ENCODE results near the gene MAPRE2. TPM values are rescaled to one million over a fixed set of nuclear protein-coding genes. Genes with fewer than 3 reads are reported as not detected.

The MAPRE2 gene
- total and polyA plus RNA-seq, 2 of the 13 experiments (the other 11 are each of a cell fraction or from before 2014, with no cell fraction given), result 34.5 to 67.9 TPM

DNA sequence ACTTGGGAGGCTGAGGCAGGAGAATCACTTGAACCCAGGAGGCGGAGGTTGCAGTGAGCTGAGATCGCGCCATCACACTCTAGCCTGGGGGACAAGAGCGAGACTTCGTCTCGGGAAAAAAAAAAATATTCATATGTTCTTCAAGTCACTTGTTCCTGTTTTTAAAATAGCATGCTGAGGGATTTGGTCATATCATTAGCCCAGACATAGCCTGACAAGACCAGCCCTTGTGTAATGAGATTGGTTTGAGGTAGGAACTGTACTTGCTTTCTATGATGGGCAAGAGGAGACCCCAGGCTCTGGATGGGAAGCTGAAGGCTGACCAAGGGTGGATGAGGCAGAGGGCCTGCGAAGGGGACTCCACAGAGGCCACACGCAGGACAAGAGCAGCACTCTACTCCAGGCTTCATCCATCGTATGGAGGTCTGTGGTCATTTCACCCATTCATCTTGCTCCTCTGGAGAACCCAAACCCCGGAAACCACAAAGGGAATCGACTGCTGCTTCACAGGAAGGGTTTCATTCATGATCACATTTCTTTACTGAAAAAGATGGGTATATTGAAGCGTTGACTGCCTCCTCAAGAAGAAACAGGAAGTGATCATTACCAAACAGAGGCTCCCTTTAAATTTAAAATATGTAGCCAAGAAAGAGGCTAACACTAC lies 112.5 kb downstream of the MAPRE2 start:
- ATAC-seq, result no peak
- no TSS peak for BruUV-seq (replicated peaks)
- H3K4me3 ChIP-seq (replicated peaks in 1 of 3; ENCODE audit: insufficient read depth in 1 of 3, low read depth in 2 of 3, low read length in 3 of 3), result no peak overlapping the region
- no peaks in the 10 kb centered on the region for H3K36me3 ChIP-seq (replicated peaks in 1 of 2; ENCODE audit: control insufficient read depth in 1 of 2, insufficient read depth in 2 of 2, low read length in 2 of 2)
- WGBS (ENCODE audit: low lambda C conversion rate), result 88% methylated on average over 12 of the region's 12 CpGs
- no peaks in the 10 kb centered on the region for H3K27me3 ChIP-seq (ENCODE audit: control insufficient read depth in 1 of 2, insufficient read depth in 2 of 2, low read length in 2 of 2)
- DNase-seq (ENCODE audit: low spot score), result no peak
- peaks cover 30% of the 10 kb centered on the region for H3K4me1 ChIP-seq (ENCODE audit: insufficient read depth, low read length)
- ChIA-PET POLR2A (no interaction called here), CTCF (ENCODE audit: low intra/inter-chr PET ratio, low total read pairs) (no interaction called here)
- H2AFZ ChIP-seq (ENCODE audit: low read length), result no peak overlapping the region
- intact Hi-C loops (cut with micrococcal nuclease; ENCODE audit: unreplicated experiment), result no loop called here
- H3K79me2 ChIP-seq (ENCODE audit: insufficient read depth, low read length), result no peaks in the 10 kb centered on the region
- in situ Hi-C loops (cut with HindIII; ENCODE audit: extremely low pct_ligation_motif_present, low pct_unique_long_range_greater_than_20kb), result no loop called here
- no peak for FAIRE-seq
- no peak overlapping the region for H3K4me2 ChIP-seq (ENCODE audit: low read depth, low read length)
- no peak overlapping the region for H3K9ac ChIP-seq (ENCODE audit: insufficient read depth, low read depth, low read length)
- H3K9me3 ChIP-seq (ENCODE audit: low read length), result no peaks in the 10 kb centered on the region
- no peak overlapping the region for H3K27ac ChIP-seq (ENCODE audit: extremely low read length, insufficient read depth, low read length)
- H4K20me1 ChIP-seq (ENCODE audit: insufficient read depth, low read length), result no peaks in the 10 kb centered on the region
- TF ChIP-seq, protein P1, sequence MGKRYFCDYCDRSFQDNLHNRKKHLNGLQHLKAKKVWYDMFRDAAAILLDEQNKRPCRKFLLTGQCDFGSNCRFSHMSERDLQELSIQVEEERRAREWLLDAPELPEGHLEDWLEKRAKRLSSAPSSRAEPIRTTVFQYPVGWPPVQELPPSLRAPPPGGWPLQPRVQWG (CRISPR knock-in tag; IDR thresholded peaks at IDR 0.05; ENCODE audit: borderline replicate concordance, low read depth), result no peak
- no peak for TF ChIP-seq PHF8 (CRISPR knock-in tag; IDR thresholded peaks at IDR 0.05)
- TF ChIP-seq ZNF556 (CRISPR knock-in tag; IDR thresholded peaks at IDR 0.05; ENCODE audit: borderline replicate concordance), result no peak
- TF ChIP-seq ZNF24 (IDR thresholded peaks at IDR 0.05), result no peak
- TF ChIP-seq KLF15 (CRISPR knock-in tag; IDR thresholded peaks at IDR 0.05; ENCODE audit: borderline replicate concordance), result no peak
- no peak for TF ChIP-seq RAD51 (IDR thresholded peaks at IDR 0.05; ENCODE audit: borderline replicate concordance)
- no peak for TF ChIP-seq ZNF598 (CRISPR knock-in tag; IDR thresholded peaks at IDR 0.05; ENCODE audit: borderline replicate concordance)
- no peak for TF ChIP-seq ZNF724P (CRISPR knock-in tag; IDR thresholded peaks at IDR 0.05; ENCODE audit: borderline replicate concordance)
- no peak for TF ChIP-seq ZNF546 (CRISPR knock-in tag; conservative IDR thresholded peaks at IDR 0.05)
- TF ChIP-seq, protein P2, sequence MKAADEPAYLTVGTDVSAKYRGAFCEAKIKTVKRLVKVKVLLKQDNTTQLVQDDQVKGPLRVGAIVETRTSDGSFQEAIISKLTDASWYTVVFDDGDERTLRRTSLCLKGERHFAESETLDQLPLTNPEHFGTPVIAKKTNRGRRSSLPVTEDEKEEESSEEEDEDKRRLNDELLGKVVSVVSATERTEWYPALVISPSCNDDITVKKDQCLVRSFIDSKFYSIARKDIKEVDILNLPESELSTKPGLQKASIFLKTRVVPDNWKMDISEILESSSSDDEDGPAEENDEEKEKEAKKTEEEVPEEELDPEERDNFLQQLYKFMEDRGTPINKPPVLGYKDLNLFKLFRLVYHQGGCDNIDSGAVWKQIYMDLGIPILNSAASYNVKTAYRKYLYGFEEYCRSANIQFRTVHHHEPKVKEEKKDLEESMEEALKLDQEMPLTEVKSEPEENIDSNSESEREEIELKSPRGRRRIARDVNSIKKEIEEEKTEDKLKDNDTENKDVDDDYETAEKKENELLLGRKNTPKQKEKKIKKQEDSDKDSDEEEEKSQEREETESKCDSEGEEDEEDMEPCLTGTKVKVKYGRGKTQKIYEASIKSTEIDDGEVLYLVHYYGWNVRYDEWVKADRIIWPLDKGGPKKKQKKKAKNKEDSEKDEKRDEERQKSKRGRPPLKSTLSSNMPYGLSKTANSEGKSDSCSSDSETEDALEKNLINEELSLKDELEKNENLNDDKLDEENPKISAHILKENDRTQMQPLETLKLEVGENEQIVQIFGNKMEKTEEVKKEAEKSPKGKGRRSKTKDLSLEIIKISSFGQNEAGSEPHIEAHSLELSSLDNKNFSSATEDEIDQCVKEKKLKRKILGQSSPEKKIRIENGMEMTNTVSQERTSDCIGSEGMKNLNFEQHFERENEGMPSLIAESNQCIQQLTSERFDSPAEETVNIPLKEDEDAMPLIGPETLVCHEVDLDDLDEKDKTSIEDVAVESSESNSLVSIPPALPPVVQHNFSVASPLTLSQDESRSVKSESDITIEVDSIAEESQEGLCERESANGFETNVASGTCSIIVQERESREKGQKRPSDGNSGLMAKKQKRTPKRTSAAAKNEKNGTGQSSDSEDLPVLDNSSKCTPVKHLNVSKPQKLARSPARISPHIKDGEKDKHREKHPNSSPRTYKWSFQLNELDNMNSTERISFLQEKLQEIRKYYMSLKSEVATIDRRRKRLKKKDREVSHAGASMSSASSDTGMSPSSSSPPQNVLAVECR (CRISPR knock-in tag; IDR thresholded peaks at IDR 0.05; ENCODE audit: borderline replicate concordance), result no peak
- no peak for TF ChIP-seq CENPX (CRISPR knock-in tag; IDR thresholded peaks at IDR 0.05)
- TF ChIP-seq GZF1 (CRISPR knock-in tag; IDR thresholded peaks at IDR 0.05), result no peak
- no peak for TF ChIP-seq PRMT3 (CRISPR knock-in tag; IDR thresholded peaks at IDR 0.05; ENCODE audit: borderline replicate concordance, low read depth)
- no peak for TF ChIP-seq FOXC1 (CRISPR knock-in tag; IDR thresholded peaks at IDR 0.05; ENCODE audit: borderline replicate concordance)
- TF ChIP-seq POLR2A (IDR thresholded peaks at IDR 0.05; ENCODE audit: insufficient read depth in 1 of 2, low read depth in 2 of 2, low read length in 2 of 2), result no peak
- no peak for TF ChIP-seq AHR (CRISPR knock-in tag; IDR thresholded peaks at IDR 0.05)
- TF ChIP-seq, protein P3, sequence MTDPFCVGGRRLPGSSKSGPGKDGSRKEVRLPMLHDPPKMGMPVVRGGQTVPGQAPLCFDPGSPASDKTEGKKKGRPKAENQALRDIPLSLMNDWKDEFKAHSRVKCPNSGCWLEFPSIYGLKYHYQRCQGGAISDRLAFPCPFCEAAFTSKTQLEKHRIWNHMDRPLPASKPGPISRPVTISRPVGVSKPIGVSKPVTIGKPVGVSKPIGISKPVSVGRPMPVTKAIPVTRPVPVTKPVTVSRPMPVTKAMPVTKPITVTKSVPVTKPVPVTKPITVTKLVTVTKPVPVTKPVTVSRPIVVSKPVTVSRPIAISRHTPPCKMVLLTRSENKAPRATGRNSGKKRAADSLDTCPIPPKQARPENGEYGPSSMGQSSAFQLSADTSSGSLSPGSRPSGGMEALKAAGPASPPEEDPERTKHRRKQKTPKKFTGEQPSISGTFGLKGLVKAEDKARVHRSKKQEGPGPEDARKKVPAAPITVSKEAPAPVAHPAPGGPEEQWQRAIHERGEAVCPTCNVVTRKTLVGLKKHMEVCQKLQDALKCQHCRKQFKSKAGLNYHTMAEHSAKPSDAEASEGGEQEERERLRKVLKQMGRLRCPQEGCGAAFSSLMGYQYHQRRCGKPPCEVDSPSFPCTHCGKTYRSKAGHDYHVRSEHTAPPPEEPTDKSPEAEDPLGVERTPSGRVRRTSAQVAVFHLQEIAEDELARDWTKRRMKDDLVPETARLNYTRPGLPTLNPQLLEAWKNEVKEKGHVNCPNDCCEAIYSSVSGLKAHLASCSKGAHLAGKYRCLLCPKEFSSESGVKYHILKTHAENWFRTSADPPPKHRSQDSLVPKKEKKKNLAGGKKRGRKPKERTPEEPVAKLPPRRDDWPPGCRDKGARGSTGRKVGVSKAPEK (CRISPR knock-in tag; IDR thresholded peaks at IDR 0.05; ENCODE audit: borderline replicate concordance), result no peak
- TF ChIP-seq ZNF672 (CRISPR knock-in tag; IDR thresholded peaks at IDR 0.05), result no peak

Measured in HepG2 (cell line).